Inflammatory macrophage (primary cell): ENCODE data around the gene MLC1.

ENCODE experiments used
- DNase-seq, 2 donors: peaks; one replicate each; pipeline ENCODE4 v3.0.0-alpha.2; 2020 to 2022

Gene MLC1

DNA sequence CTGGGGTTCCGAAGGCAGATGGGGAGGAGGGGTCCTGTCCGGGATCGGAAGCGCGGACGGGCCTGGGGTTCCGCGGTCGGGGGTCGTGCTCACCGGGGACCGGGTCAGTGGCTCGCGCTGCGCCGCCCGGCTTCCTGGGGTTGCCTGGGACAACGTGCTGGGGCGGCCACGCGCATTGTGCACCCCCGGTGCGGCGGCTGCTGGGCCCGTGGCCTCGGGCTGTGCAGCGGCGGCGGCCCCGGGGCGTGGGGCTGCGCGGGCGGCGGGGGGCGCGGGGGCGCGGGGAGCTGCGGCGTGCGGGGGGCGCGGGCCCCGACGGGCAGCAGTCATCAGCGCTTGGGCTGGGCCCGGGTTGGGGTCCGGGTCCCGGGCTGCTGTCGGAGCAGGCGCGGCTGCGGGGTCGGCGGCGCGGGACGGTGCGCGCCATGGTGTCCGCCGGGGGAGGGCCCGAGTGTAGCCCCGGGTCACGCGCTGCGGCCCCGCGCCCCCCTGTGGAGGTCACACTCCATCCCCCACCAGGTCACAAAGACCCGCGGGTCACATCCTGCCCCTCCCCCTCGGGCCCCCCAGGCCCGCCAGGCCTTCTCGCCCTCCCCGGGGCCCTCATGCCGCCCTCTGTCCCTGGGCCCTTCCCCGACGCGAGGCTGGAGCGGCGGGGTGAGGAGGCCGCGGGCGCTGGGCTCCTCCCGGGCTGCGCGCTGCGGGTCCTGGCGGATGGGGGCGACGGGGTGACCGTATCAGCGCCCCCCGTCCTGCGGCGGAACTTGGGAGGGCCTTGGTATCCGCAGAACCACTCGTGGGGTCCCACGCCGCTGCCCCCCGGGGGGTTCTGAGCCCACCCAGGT is 26.9 kb downstream of the MLC1 start, which contains the start of gene TTLL8:
TTLL8 (minus strand) TSS at position 238 of the 845 bp plus-strand sequence.
- DNase-seq = no peak

DNA sequence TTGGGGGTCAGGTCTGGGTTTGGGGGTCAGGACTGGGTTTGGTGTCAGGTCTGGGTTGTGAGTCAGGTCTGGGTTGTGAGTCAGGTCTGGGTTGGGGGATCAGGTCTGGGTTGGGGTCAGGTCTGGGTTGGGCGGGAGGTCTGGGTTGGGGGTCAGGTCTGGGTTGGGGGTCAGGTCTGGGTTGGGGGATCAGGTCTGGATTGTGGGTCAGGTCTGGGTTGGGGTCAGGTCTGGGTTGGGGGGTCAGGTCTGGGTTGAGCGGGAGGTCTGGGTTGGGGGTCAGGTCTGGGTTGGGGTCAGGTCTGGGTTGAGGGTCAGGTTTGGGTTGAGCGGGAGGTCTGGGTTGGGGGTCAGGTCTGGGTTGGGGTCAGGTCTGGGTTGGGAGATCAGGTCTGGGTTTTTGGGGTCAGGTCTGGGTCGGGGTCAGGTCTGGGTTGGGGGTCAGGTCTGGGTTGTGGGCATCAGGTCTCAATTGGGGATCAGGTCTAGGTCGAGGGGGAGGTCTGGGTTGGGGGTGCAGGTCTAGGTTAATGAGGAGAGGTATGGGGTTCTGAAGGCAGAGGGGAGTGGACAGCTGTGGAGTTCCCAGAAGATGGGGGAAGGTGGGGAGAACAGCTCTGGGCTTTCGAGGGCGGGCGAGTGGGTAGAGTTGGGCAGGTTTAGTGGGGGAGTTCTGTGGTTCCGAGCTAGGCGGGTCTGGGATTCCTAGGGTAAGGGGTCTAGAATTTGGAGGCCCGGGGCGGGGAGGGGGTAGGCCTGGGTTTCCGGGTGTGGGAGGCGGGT is 27.8 kb downstream of the MLC1 start:
- no peak for DNase-seq

DNA sequence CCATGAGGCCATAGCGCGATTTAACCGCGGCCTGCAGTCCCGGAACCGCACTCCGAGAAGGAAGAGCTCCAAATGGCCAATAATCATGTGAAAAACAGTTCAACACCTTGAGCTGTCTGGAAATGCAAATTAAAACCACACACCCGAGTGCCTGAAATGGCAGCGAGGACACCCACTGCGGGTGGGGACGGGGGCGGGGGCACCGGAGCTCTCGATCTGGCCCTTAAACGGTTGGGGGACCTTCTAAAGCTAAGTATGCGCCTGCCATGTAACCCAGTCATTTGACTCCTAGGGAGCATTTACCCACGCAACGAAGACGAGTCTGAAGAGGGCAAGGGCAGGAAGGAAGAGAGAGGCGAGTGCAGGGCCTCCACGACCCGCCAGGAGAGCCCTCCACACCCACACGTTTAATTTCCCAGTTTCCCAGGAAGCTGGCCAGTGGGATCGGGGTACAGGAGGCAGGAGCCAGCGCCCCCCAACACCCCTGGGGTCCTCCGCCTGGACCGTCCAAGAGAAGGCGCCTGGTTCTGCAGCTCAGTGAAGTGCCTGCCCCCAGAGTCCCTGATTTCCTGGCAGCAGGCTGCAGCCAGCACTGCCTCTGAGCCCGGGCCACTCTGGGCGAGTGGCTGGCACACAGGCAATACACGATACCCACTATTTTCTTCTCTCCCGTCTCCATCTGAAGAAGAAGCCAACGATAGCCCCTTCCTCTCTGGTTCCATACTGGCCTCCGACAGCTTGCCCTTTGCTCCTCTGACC is 28.8 kb downstream of the MLC1 start:
- DNase-seq = no peak

DNA sequence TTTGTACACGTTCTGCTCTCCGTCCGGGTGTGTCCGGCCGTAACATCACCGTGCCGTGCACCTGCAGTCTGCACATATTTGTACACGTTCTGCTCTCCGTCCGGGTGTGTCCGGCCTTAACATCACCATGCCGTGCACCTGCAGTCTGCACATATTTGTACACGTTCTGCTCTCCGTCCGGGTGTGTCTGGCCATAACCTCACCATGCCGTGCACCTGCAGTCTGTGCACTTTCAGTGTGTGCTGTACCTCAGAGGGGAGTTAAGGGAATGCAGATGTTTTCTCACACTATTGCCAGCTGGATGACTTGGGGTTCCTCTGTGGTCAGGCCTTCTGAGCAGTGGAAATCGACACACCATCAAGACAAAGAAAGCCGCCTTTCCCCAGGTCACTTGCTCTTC is 31.4 kb downstream of the MLC1 start:
- no peak for DNase-seq

DNA sequence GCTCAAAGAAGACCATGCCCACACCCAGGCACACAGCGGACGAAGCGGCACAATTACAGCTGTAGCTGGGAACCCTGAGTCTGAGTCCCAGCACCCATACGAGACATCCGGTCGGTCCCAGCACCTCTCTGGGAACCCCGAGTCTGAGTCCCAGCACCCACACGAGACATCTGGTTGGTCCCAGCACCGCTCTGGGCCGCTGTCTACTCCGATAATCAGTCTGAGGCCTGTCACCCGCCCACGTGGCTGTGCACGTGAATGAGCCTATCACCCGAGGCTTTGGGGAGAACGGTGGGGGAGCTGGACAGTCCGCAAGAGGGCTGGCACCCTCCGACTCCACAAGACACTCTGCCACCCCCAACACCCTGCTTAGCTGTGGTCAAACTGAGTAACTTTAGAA is 33.3 kb downstream of the MLC1 start:
- DNase-seq = no peak

DNA sequence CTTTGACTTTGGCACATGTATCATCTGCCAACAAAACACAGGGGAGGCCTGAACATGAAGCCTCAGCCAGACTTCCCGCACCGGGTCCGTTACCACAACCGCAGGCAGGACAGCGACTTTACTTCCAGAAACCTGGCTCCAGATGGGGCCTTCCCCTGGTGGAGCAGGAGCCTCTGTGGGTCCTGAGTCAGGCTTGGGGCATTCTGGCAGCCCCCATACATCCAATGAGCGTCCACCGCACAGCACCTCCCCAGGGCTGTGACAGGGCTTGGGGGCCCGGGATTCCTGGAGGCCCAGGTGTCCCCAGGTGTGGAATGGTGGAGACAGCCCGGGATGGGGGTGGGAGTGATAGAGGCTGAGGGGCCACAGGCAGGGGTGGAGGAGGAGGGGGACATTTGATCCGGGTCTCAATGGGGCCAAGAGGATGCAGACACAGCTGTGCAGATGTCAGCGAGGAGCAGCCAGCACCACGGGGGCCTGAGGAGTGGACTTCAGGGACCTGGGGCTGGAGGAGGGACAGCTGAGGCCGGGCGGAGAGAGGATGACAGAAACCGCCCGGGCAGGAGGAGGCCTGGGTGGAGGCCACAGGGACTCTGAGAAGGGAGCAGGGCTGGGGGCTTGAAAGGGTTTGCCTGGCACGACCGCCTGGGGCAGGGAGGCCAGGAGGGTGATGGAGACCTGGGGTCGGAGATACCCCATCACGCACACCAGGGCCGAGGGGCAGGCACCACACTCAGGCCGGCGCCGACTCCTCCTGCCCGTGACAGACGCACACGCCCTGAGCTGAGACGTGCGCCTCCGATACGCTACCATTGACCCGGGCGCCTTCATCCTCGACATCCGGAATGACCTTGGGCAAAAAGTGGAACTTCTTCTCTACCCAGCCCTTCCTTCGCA is 35.7 kb downstream of the MLC1 start:
- DNase-seq = no peak

DNA sequence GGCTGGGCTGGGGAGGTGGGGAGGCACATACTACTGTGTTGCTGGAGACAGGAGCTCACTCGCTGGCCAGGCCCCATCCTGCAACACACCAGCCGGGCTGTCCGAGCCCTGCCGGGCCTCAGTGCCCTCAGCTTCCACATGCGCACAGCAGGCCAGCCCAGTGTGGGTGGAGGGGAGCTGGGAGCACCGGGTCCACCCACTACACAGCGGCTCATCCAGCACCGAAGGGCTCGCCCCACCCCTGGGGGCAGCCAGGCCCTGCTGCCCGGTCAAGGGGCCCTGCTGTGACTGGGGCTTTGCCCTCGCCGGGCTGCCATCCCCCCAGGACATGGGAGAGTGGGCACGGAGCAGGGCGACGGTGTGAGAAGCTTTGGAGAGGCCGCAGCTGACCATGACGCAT is 36.4 kb downstream of the MLC1 start:
- no peak for DNase-seq

GRCh38 chr22:50048061-50048765 is 37.0 kb downstream of the MLC1 start:
- no peak for DNase-seq

GRCh38 chr22:50047346-50047745 is 37.9 kb downstream of the MLC1 start:
- DNase-seq = no peak

DNA sequence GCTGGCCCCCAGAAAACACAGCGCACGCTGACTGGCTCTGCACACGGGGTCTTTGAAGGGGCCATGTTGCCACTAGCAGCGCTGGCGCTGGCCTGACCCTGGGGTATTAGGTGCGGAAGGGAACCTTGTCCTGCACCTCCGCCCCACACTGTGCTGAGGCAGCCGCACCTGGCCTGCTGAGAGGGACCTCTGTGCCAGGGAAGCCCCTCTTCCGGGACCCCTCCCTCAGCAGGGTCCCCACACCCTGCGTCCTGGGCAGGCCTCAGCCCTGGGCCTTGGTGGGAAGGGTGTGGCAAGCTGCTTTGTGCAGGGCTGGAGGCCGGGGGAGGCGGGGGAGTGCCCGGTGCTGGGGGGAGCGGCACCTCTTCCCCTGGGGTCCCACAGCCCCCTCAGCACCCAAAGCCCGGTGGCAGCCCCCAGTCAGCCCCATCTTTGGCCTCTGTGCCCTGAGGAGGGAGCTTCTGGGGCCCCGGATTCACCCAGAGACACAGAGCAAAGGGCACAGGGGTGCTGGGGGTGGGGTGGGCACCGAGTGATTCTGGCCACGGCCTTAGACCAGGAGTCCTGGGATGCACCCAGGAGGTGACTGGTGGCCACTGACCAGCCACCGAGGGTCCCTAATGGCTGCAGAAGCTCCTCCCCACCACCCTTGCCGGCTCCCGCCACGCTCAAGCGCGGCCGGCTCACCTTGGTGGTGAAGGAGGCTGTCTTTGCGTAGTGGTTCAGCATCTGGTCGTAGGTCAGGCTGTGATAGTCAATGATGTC is 38.6 kb downstream of the MLC1 start:
- no peak for DNase-seq

DNA sequence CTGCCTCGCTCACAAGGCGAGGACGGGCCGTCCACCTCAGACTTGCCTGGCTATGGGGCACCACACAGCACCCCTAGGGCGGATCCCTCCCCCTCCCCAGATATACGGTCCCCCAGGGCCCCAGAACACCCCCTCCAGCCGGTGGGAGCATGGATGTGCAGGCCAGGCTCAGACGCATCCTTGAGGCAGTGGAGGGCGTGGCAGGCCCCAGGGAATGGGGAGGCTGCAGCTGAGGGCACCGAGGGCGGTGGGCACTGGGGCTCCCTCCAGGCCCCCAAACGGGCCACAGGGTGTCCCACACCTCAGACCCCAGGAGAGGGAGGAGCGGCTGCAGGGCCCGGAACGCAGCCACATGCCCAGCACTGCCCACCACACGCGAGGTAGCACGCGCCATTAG is 39.2 kb downstream of the MLC1 start:
- no peak for DNase-seq

DNA sequence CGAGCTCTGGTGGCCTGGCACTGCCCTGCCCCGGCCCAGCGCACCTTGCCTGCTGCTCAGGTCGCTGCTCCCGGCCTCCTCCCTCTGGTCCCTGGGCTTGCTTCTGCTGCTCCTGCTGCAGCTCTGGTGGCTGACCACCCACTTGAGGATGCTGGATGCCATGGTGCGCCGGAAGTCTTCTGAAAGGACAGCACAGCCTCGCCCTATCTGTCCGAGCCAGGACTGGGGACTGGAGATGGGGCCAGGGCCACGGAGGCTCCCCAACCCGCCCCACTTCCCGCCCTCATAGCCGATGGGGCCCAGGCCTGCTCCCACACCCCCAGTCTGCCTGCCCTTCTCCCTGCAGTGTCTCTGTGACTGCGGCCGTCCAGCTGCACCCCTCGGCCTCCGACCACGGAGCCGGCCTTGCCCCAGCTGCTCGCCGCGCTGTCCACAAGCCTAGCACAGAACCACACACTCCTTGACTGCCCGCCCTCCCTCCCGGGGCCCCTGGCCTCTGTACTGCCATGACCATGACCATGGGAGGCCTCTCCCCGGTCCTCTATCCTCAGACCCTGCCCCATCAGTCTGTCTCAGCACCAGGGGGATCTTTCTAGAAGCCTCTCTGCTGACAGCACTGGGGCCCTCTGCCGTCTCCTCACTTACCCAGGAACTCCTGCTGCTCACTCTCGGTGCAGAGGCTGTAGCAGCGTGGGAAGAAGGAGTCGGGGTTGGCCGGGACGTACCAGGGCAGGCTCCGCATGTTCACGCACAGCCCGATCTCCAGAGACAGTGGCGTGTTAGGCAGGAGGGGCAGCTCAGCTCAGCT is 39.8 kb downstream of the MLC1 start:
- no peak for DNase-seq

GRCh38 chr22:50044485-50045118 is 40.6 kb downstream of the MLC1 start:
- no peak for DNase-seq

- DNase-seq = no peak
These were observed 43.7 kb downstream of the MLC1 start for GRCh38 chr22:50041361-50042065.

DNA sequence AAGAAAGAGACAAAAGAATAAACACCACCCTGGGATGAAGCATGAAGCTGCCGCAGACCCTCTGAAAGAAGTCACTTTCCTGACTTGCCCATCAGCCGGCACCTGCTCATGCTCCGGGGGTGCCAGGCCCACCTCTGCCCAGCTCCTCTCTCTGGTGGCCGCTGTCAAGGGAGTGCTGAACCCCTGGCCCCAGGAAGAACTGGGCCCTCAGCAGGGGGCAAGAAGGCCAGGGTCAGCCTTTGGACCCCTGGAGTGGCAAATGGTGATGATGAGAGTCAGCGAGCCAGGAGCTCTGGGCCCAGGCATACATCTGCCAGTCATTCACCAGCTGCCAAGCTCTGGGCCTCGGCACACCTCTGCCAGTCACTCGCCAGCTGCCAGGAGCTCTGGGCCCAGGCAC is 44.5 kb downstream of the MLC1 start:
- DNase-seq = no peak

DNA sequence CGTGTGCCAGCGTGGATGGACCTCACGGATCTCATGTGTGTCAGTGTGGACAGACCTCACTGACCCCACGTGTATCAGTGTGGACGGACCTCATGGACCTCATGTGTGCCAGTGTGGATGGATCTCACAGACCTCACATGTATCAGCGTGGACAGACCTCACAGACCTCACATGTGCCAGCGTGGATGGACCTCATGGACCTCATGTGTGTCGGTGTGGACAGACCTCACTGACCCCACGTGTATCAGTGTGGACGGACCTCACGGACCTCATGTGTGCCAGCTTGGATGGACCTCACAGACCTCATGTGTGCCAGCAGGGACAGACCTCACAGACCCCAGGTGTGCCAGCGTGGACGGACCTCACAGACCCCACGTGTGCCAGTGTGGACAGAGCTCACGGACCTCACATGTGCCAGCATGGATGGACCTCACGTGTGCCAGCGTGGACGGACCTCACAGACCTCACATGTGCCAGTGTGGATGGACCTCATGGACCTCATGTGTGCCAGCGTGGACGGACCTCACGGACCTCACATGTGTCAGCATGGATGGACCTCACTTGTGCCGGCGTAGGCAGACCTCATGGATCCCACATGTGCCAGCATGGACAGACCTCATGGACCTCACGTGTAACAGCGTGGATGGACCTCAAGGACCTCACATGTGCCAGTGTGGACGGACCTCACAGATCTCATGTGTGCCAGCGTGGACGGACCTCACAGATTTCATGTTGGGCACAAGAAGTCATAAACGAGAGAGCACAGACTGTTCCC is 45.4 kb downstream of the MLC1 start:
- no peak for DNase-seq

- no peak for DNase-seq
These were observed 49.1 kb downstream of the MLC1 start for GRCh38 chr22:50035976-50036724.
